GM18861 (cell line): ENCODE results near the gene KCNJ11.
A peak's percentile ranks its signal among the peaks of the same experiment; 100 is the strongest.

ENCODE experiments used
- ATAC-seq: cut with Tn5 transposase; IDR thresholded peaks from one replicate; pipeline ENCODE4 v1.9.1; 2021; ENCODE audit not compliant: unreplicated experiment

The KCNJ11 gene

DNA sequence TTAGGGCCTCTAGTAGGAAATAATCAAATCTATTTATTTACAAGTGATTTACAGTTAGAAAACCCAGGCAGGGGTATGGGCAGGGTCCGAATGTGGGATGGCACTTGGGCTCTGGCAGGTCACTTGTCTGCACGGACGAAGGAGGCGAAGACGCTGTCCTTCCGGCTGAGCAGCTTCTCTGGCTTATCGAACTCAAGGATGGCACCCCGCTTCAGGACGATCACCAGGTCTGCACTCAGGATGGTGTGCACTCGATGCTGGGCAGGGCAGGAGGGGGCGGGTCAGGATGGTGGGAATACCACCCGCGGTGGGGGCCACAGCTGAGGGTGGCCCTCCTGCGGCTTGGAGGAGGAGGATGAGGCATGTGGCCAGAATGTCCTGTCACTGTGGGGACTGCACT lies 4.4 kb upstream of the KCNJ11 start:
- no peak for ATAC-seq

DNA sequence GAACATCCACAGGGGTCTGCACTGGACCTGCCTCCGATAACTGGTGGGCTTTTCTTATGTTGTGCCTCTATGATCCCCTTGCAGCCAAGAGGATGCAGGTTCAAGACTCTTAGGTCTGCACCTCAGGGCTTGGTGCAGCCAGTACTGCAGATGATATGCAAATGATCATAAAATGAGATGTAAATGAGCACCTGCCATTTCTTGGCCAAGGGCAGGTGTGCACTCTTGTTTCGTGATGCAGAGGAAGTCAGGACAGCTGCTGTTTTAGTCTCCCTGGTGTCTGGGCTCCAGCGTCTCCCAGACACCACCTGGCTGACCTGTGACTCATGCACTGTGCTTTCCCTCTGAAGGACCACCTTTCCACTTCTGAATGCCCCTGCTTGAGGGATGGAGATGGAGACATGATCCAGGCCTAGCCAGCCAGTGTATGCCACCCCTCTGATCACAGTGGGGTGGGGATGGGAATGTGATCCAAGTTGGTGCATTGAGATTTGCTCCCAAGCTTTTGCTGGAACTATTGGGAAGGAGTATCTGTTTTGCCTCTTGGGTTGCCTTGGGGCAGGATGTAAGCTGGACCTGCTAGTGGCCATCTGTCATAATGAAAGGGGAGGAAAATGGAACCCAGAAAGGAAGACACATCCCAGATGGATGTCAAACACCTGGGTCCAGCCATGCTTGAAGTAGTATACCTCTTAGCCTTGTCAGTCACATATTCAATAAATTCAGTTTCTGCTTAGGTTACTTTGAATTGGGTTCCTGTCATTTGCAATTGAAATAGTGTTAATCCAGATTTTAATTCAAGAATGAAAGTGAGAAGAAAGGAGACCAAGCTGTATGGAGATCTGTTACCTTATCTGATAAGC lies 3.3 kb upstream of the KCNJ11 start:
- no peak for ATAC-seq

DNA sequence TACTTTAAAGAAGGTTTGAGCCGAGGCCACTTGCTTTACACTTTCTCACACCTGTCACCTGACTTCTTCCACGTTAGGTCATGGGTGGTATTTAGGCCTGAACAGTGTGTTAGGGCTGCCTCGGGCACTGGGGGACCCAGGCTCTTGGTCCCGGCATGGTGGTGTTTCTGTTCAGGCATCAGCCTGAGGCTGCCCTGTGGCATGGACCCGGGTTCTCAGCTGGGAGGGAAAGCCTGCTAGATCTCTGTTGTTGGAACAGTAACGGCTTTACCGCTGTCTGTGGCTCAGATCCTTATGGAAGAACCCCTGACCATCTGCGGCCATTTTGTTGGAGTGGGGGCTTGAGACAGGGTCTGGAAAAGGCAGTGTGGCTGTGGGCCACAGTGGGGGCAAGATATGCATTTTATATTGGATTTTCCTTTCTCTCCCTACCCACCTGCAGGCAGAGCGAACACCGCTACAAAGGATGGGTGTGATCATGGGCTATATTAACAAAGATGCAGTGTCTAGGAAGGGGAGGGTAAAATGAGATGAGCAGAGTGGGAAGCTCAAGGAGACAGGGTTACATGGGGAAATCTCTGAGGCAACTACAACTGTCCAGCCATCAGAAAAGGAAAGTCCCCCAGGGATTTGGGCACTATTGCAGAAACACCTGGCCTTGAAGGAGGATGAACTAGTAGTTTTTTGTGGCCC lies 1.6 kb upstream of the KCNJ11 start:
- no peak for ATAC-seq

DNA sequence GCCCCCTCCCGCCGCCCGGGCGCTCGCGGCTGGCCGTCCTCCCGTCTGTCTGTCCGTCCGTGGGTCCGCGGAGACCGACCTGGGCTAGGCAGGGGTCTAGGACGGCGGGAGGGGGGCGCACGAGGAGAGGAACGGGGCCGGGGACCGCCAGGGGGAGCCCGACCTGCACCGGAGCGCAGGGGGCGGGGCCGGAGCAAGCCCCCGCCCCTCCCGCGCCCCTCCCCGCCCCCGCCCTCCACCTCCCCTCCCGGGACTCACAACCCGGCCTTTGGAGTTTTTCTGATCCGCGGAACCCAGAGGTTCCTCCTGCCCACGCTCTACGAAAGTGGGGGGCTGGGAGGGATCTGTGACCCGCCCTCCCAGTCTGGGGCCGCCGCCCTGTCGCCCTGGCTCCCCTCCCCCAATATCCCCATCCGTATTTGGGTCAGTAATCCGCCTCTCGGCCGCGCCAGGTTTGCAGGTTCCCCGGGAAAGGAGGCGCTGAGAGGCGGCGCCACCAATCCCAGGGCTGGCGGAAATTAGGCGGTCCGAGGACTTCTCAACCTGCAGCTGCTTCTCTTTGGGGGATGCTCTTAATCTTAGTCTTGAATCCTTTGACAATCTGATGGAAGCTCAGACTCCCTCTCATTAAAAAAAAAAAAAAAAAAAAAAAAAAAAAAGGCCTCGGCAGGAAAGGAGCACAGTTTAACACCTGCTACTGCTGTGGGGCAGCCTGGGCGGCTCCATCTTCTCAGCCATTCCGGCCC lies 925 bp upstream of the KCNJ11 start:
- no peak for ATAC-seq

DNA sequence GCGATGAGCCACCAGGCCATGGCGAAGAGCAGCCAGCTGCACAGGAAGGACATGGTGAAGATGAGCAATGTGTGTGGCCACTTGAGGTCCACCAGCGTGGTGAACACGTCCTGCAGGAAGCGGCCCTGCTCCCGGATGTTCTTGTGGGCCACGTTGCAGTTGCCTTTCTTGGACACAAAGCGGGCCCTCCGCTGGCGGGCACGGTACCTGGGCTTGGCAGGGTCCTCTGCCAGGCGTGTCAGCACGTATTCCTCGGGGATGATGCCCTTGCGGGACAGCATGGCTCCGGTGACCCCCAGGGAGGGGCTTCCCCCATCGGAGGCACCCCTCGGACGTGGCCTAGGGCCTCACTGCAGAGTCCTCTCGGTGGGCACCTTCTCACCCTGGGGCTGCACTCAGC lies 648 bp downstream of the KCNJ11 start:
- ATAC-seq = no peak

DNA sequence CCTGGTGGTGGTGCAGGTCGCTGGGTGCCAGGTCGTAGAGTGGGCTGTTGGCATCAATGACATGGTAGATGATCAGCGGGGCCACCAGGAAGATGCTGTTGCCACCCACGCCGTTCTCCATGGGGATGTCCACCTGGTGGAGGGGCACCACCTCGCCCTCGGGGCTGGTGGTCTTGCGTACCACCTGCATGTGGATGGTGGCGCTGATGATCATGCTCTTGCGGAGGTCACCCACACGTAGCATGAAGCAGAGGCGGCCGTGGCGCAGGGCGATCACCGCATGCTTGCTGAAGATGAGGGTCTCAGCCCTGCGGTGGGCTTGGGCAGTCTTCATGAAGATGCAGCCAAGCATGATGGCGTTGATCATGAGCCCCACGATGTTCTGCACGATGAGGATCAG lies 1.2 kb downstream of the KCNJ11 start:
- no peak for ATAC-seq

DNA sequence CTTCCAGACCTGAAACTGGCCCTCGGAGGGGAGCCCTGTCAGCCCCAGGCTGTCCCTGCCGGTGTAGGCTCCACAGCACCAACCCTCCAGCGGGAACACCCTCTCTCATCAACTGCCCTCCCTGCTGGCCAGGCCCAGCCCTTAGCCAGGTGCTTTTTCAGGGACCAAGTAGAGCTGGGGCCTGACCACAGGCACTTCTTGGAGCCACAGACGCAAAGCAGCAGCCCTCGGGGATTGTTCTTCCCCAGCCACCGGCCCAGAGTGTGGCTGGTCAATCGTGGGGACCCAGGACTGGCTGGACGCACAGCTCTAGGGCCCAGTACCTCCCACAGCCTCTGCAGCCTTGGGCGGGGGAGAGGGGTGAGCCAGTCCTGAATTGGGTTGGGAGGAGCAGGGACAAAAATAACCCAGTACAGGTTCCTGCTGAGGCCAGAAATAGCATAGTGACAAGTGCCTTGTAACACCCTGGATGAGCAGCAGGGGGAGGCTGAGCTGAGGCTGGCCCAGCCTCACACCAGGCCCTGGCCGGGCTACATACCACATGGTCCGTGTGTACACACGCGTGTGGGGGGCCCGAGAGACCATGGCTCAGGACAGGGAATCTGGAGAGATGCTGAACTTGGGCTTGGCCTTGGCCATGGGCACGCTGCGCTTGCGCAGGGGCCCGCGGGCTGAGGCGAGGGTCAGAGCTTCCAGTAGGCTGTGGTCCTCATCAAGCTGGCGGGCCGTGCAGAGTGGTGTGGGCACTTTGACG lies 2.0 kb downstream of the KCNJ11 start:
- peak; percentile 61 for ATAC-seq

DNA sequence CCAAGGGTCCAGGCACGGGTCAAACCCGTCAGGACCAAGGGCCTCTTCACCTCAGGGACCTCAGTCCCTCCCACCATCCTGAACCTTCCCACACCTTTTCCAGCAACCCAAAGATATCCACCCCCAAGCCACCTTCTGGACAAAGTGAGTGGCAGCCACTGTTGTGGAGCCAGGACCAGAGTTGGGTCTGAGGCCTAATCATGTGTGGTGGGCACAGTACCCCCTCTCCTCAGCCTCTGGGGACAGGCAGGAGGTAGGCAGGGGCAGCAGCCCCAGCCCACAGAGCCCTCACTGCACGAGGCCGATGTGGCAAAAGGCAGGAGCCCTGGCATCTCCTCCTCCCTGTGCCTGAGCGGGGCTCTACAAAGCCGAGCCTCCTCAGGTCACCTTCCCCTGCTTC lies 2.5 kb downstream of the KCNJ11 start:
- ATAC-seq = no peak

DNA sequence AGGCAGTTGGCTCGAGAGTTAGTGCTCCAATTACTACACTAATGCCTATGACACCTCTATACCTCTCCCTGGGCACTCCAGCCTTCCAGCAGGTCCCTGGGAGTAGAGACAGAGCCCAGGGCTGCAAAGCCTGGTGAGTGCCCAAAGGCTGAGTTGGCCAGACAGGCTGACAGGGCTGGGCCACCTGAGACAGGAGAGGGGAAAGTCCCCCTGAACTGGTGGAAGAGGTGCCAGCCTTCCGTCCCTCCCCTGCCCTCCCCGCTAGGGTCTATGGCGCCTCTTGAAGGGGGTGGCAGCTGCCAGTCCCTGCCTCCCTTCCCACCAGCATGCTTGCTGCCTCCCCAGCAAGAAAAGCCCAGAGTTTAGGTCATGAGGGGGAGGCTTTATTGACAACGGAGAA lies 3.0 kb downstream of the KCNJ11 start:
- no peak for ATAC-seq

DNA sequence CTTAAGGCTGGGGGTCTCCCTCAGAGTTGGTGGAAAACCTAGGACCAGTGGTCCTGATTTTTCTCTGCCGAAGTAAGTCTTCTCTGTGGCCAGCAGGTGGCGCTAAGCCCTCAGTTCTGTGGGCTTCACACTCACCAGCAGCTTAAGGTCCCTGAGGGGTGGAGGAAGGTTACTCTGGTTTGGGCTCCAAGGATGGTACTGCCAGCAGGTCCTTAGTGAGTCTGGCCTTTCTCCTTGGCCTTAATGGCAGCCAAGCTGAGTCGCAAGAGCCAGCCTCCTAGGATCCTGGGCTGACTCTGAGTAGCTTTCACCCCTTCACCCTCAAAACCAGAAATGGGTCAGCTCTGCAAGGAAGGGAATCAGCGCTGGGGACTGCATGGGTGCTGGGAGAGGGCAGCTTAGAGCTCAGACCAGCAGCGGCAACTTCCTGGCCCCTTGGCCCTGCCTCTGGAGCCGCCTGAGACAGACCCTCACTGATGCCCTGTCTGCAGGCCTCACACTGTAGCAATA lies 4.4 kb downstream of the KCNJ11 start:
- ATAC-seq = peak; percentile 49

DNA sequence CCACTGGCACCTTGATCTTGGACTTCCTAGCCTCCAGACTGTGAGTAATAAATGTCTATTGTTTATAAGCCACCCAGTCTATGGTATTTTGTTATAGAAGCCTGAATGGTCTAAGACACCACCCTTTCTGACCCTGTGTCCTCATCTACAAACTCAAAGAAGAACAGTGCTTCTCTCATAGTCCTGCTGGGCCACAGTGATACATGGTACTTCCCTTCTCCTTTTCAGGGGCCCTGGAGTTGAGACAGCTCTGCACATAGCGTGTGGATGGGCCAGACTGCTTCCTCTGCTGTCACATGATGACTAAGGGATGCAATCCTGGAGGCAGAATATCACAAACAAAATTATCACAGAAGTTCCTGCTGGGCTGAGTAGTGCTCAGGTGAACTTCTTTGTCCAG lies 5.0 kb downstream of the KCNJ11 start:
- no peak for ATAC-seq

DNA sequence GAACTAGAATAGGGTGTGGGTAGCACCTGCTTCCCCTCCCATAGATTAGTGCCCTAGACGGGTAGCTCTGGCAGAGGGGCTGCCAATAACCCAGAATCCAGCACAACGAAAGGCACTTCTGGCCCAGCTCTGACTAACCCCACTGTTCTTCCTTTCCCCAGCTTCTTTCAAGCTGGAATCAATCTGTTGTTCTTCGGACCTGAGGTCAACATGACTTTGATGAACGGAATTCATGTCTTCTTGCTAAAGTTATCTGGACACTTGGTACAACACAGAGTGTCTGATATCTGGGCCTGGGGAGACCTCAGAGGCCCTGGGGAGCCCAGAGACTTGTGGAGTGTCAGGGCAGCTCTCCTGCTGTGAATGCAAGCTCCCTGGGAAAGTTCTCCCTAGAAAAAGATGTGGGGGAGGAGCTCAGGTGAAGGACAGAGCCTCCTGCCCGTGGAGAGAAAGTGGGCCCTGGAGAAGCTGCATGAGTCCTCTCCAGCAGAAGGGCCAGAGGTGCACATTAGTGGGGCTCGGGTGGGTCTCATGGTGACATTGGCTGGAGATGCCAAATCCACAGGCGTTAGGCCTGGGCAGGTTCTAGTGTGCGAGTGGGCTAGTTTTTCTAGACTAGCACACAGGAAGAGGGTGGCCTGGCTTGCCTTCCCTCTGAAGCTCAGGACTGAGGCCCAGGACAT lies 6.3 kb downstream of the KCNJ11 start:
- no peak for ATAC-seq

DNA sequence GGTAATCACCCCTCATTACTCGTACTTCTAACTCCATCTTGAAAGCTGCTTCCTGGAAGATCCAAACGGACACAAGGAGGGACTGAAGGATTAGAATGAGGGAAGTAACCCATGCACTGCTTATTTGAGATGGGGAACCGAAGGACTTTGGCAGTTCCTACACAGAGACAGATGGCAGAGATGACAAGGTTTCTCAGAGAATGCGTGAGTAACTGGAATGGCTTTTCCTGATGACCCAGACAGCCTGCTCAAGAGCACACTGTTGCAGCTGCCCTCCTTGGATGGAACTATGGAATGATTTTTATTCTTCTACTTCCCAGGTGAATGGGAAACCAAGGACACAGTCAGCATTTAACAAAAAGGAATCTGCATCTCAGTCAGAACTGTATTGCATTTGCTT lies 7.3 kb downstream of the KCNJ11 start:
- no peak for ATAC-seq

DNA sequence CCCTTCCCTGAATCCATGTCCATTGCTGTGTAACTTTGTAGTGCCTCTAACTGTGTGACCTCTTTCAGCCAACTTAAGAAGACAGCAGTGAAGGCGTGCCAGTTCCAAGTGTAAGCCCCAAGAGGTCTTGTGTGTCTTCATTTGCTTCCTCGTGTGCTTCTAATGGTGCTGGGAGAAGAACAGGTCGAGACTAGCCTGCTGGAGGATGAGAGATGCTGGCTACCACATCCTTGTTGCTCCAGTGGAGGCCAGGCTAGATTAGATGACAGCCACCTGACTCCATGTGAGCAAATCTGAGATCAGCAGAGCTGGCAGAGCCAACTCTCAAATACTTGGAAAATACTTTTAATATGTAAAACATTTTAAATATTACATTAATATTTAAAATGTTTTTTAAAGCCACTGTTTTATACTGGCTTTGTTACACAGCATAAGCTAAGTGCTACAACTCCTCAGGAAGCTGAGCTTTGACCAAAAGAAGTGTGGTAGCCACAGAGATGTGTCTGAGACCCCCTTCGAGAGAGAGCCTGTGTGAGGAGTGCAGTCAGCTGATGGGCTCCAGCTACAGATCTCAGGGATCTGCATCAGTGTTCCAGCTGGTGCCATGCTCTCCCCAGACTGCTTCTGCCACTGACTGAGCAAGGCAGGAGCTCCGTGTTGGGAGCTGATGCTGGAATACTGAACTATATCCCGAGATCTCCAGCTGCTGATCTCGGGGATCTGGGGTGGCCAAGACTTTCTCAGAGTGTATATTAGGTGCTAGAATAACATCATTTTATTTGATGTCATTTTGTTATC lies 8.9 kb downstream of the KCNJ11 start:
- ATAC-seq = no peak

DNA sequence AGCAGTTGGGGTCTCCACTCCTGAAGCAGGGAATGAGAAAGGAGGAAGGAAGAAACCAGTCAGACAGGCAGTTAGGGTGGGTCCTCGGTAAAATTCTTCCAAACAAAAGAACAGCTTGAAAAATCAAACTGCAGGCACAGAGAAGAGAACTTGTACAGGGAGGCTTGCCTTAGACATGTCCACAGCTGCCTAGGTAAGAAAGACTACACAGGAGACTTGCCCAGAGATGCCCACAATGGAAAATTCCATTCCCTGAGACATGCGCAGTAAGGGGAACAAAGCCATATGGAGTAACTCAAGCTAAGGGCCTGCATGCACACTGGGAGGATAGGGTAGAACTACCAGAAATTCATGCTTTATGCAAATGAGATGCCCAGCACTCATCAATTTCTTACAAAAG lies 9.8 kb downstream of the KCNJ11 start:
- ATAC-seq = no peak

DNA sequence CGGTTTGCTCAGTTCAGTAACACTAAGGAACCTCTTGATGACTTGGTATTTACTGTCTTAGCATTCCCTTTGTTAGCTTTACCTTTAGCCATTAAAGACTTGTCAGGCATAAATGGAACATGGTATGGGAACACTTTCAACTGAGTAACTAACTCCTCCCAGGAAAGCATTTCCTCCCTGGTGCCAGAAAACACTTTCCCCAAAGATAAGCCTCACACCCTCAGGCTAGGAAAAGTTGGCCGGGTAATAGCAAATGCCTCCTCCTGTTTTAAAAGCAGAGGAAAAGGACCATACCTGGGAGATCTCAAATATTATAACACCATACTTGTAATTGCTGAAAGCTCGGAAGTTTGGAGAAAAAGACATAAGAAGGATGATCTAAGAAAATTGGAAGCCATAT lies 12.0 kb downstream of the KCNJ11 start:
- ATAC-seq = no peak

DNA sequence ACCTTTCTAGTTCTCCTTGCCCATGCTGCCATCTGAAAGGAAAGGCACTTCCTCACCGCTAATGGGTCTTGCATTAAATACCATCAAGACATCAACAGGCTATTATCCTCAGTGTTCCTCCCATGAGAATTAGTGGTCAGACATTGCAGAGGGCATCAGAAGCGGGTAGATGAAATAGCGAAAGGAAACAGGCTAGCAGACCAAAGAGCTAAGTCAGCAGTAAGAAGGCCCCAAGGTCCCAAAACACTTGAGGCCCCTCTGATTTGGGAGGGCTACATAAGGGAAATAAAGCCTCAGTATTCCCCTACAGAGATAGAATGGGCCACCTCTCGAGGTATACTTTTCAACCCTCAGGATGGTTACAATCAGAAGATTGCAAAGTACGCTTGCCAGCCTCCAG lies 12.9 kb downstream of the KCNJ11 start:
- ATAC-seq = no peak

DNA sequence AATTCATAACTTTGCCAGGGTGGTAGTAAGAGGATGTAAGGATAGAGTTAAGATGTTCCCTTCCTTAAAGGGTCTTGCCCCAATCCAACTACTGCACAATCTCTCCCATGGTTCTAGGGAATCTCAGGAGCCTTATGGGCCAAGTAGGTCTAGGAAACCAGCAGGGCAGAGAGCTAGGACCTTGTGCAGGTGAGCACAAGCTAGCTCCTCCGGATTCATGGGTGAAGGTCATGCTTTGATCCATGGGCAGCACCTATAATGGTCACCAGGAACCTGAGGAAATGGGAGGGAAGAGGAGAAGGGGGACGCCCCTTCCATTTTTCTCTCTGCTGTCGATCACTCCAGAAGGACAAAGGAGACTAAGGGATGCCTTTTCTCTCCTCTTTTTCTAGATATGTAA lies 16.8 kb downstream of the KCNJ11 start:
- ATAC-seq = no peak

DNA sequence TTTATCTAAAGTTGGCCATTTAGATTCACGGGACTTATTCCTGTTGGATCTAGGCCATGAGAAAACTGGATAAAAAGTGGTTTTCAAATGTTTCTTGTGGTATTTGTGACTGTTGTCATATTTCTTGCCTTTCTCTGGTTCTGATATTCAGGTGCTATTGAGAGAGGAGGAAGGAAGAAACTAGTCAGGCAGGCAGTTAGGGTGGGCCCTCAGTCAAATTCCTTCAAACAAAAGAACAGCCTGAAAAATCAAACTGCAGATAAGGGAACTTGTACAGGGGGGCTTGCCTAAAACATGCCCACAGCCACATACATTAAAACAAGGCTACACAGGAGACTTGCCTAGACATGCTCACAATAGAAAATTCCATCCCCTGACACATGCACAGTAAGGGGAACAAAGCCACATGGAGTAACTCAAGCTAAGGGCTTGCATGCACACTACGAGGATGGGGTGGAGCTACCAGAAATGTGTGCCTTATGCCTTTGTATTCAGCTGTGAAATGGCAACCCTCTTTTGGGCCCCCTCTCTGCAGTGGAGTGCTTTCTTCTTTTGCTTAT lies 18.7 kb downstream of the KCNJ11 start:
- ATAC-seq = no peak
